Esophagus (tissue), 2 donors: ENCODE measurements around the gene TMEM202. TPM values are rescaled to one million over a fixed set of nuclear protein-coding genes. Genes with fewer than 3 reads are reported as not detected.
"Not testable (repeated sequence)": the region's sequence is repeated elsewhere in the genome, so short reads cannot be mapped to it uniquely, and the experiment has no call there.

Source experiments
- H3K27ac ChIP-seq, 2 donors: one replicate each; pipeline ENCODE4 v1.5.1; 2013; ENCODE audit warnings: low read depth in 2 of 2, mild to moderate bottlenecking in 2 of 2, inconsistent platforms in 1 of 2, low read length in 1 of 2, moderate library complexity in 1 of 2
- H3K27me3 ChIP-seq, 2 donors: one replicate each; pipeline ENCODE4 v1.6.1; 2013; ENCODE audit warnings: low read length in 2 of 2, control low read depth in 1 of 2, mild to moderate bottlenecking in 1 of 2; ENCODE audit not compliant: insufficient read depth in 2 of 2, control insufficient read depth in 1 of 2
- H3K36me3 ChIP-seq, 2 donors: one replicate each; pipeline ENCODE4 v1.6.1; 2013; ENCODE audit warnings: low read length in 1 of 2; ENCODE audit not compliant: control insufficient read depth in 2 of 2, insufficient read depth in 2 of 2
- H3K4me1 ChIP-seq, 2 donors: one replicate each; pipeline ENCODE4 v1.6.1; 2013; ENCODE audit warnings: low read length in 1 of 2; ENCODE audit not compliant: control insufficient read depth in 2 of 2, insufficient read depth in 2 of 2
- H3K4me3 ChIP-seq, 2 donors: one replicate each; pipeline ENCODE4 v1.5.1; 2013; ENCODE audit warnings: low read length in 2 of 2, mild to moderate bottlenecking in 2 of 2, low read depth in 1 of 2, moderate library complexity in 1 of 2
- H3K9me3 ChIP-seq, 2 donors: one replicate each; pipeline ENCODE4 v1.6.1; 2013; ENCODE audit warnings: mild to moderate bottlenecking in 2 of 2, low read depth in 1 of 2, low read length in 1 of 2, moderate library complexity in 1 of 2; ENCODE audit not compliant: control insufficient read depth in 2 of 2, insufficient read depth in 1 of 2
- WGBS, 2 donors: extraction: QIAGEN DNeasy Blood & Tissue Kit; methylation state at CpG; one replicate each; pipeline ENCODE4 v1.1.7; 2013; 5-methylcytosine and 5-hydroxymethylcytosine counted together
- polyA plus RNA-seq, 2 donors: library from polyadenylated mRNA; stranded (reverse); fragments of 200-250 nt; gene quantifications; one replicate each; pipeline ENCODE4 v1.2.3, GENCODE V29; 2013
- donor health status: healthy with polysubstance abuse.
- donor health status: Bipolar disorder and iron deficiency.

The TMEM202 gene
- polyA plus RNA-seq, 2 donors, result not detected

- Histone ChIP-seq H3K4me3 (no peak overlapping the region), H3K36me3 (no peaks in the 10 kb centered on the region), H3K27me3 (no peaks in the 10 kb centered on the region), H3K9me3 (no peaks in the 10 kb centered on the region), H3K4me1 (no peaks in the 10 kb centered on the region), H3K27ac (no peak overlapping the region)
- WGBS, 2 donors, result 66 to 68% methylated on average over 2 of the region's 2 CpGs
These were observed 17.2 kb downstream of the TMEM202 start for GRCh38 chr15:72415304-72415703.

- not testable (repeated sequence) for H3K4me3 ChIP-seq, H3K27me3 ChIP-seq, H3K4me1 ChIP-seq, H3K27ac ChIP-seq, H3K36me3 ChIP-seq, H3K9me3 ChIP-seq
- 74 to 87% methylated on average over 3 of the region's 3 CpGs for WGBS, 2 donors
These were observed 21.7 kb downstream of the TMEM202 start for GRCh38 chr15:72419768-72420167.

- Histone ChIP-seq H3K4me1 (no peaks in the 10 kb centered on the region), H3K36me3 (no peaks in the 10 kb centered on the region), H3K4me3 (no peak overlapping the region), H3K27ac (no peak overlapping the region), H3K27me3 (no peaks in the 10 kb centered on the region), H3K9me3 (no peaks in the 10 kb centered on the region)
- WGBS, 2 donors, result 71 to 78% methylated on average over 2 of the region's 2 CpGs
These were observed 22.5 kb downstream of the TMEM202 start for GRCh38 chr15:72420576-72420975.

GRCh38 chr15:72421484-72421883 is 23.4 kb downstream of the TMEM202 start:
- Histone ChIP-seq H3K4me1 (no peaks in the 10 kb centered on the region), H3K27me3 (no peaks in the 10 kb centered on the region), H3K27ac (no peak overlapping the region), H3K36me3 (no peaks in the 10 kb centered on the region), H3K4me3 (no peak overlapping the region), H3K9me3 (no peaks in the 10 kb centered on the region)
- WGBS, 2 donors, result 44 to 63% methylated on average over 1 of the region's 1 CpG

GRCh38 chr15:72423256-72423655 is 25.2 kb downstream of the TMEM202 start:
- H3K9me3 ChIP-seq, result no peaks in the 10 kb centered on the region
- no peaks in the 10 kb centered on the region for H3K36me3 ChIP-seq
- H3K27me3 ChIP-seq, result no peaks in the 10 kb centered on the region
- WGBS, 2 donors, result 72% methylated on average over 2 of the region's 2 CpGs
- no peak overlapping the region for H3K4me3 ChIP-seq
- no peaks in the 10 kb centered on the region for H3K4me1 ChIP-seq
- H3K27ac ChIP-seq, result no peak overlapping the region

- Histone ChIP-seq H3K4me3 (no peak overlapping the region), H3K27ac (no peak overlapping the region), H3K36me3 (no peaks in the 10 kb centered on the region), H3K9me3 (no peaks in the 10 kb centered on the region), H3K4me1 (no peaks in the 10 kb centered on the region), H3K27me3 (no peaks in the 10 kb centered on the region)
These were observed 28.6 kb downstream of the TMEM202 start for GRCh38 chr15:72426753-72427152.

- Histone ChIP-seq H3K9me3 (no peaks in the 10 kb centered on the region), H3K4me3 (no peak overlapping the region), H3K36me3 (no peaks in the 10 kb centered on the region), H3K4me1 (no peaks in the 10 kb centered on the region), H3K27me3 (no peaks in the 10 kb centered on the region), H3K27ac (no peak overlapping the region)
- 89 to 92% methylated on average over 1 of the region's 1 CpG for WGBS, 2 donors
These were observed 39.7 kb downstream of the TMEM202 start for GRCh38 chr15:72437650-72438316.

GRCh38 chr15:72442848-72443247 is 44.7 kb downstream of the TMEM202 start:
- H3K36me3 ChIP-seq, H3K9me3 ChIP-seq, H3K4me3 ChIP-seq, H3K27me3 ChIP-seq, H3K27ac ChIP-seq, H3K4me1 ChIP-seq: not testable (repeated sequence)
- WGBS, 2 donors, result 91 to 92% methylated on average over 3 of the region's 5 CpGs

- H3K36me3 ChIP-seq, result no peaks in the 10 kb centered on the region
- no peaks in the 10 kb centered on the region for H3K9me3 ChIP-seq
- no peak overlapping the region for H3K27ac ChIP-seq
- H3K4me3 ChIP-seq, result no peak overlapping the region
- WGBS, 2 donors, result 75 to 83% methylated on average over 1 of the region's 1 CpG
- no peaks in the 10 kb centered on the region for H3K27me3 ChIP-seq
- H3K4me1 ChIP-seq, result no peaks in the 10 kb centered on the region
These were observed 47.3 kb downstream of the TMEM202 start for GRCh38 chr15:72445426-72445825.

GRCh38 chr15:72450805-72451204 is 52.7 kb downstream of the TMEM202 start:
- H3K4me1 ChIP-seq, result no peaks in the 10 kb centered on the region
- H3K27ac ChIP-seq, result no peak overlapping the region
- no peaks in the 10 kb centered on the region for H3K27me3 ChIP-seq
- H3K4me3 ChIP-seq, result no peak overlapping the region
- no peaks in the 10 kb centered on the region for H3K36me3 ChIP-seq
- H3K9me3 ChIP-seq, result no peaks in the 10 kb centered on the region
- 79 to 85% methylated on average over 6 of the region's 6 CpGs for WGBS, 2 donors
